ENCODE results near the gene H2AZ1.

H2AZ1 gene

GRCh38 chr4:99945718-99946355 lies 4.2 kb downstream of the H2AZ1 start:
- peak; percentile 28 for DNase-seq

- no peak for DNase-seq
These were observed 6.1 kb downstream of the H2AZ1 start for GRCh38 chr4:99943904-99944437.

- no peak for DNase-seq
These were observed 11.8 kb downstream of the H2AZ1 start for GRCh38 chr4:99938243-99938753.

GRCh38 chr4:99934891-99935290 lies 15.2 kb downstream of the H2AZ1 start:
- no peak for DNase-seq

- DNase-seq, result no peak
These were observed 22.5 kb downstream of the H2AZ1 start for GRCh38 chr4:99927566-99927965.

- no peak for DNase-seq
These were observed 28.9 kb downstream of the H2AZ1 start for GRCh38 chr4:99921174-99921573.

GRCh38 chr4:99918656-99919055 lies 31.4 kb downstream of the H2AZ1 start:
- no peak for DNase-seq

GRCh38 chr4:99917575-99917974 lies 32.5 kb downstream of the H2AZ1 start:
- no peak for DNase-seq

- DNase-seq, result no peak
These were observed 34.6 kb downstream of the H2AZ1 start for GRCh38 chr4:99915449-99915848.
